Mononuclear cell (primary cell): Measurements from ENCODE around the gene CERS6. TPM values are rescaled to one million over a fixed set of nuclear protein-coding genes. Genes with fewer than 3 reads are reported as not detected.
"Not testable (repeated sequence)": the region's sequence is repeated elsewhere in the genome, so short reads cannot be mapped to it uniquely, and the experiment has no call there.

Experiments used
- H3K27me3 ChIP-seq: 2 replicates; pipeline ENCODE4 v1.6.0; 2011; ENCODE audit warnings: low read length, control low read depth; ENCODE audit not compliant: insufficient read depth
- H3K4me1 ChIP-seq: 2 replicates; pipeline ENCODE4 v1.5.1; 2011; ENCODE audit warnings: mild to moderate bottlenecking, low read length, control low read depth; ENCODE audit not compliant: insufficient read depth
- H3K4me3 ChIP-seq: 2 replicates; pipeline ENCODE4 v1.5.1; 2011; ENCODE audit warnings: mild to moderate bottlenecking, low read length, moderate library complexity
- H3K9me3 ChIP-seq: 2 replicates; pipeline ENCODE4 v1.5.1; 2011; ENCODE audit warnings: low read depth, mild to moderate bottlenecking, control low read depth, low read length
- total RNA-seq: library from RNA; depleted of rRNA; stranded (reverse); fragments of >200 nt; gene quantifications from one replicate; pipeline ENCODE4 v1.2.3, GENCODE V29; 2012

CERS6 gene
- total RNA-seq, 1 donor, result 28.2 TPM

- H3K4me1 ChIP-seq, result peaks cover 21% of the 10 kb centered on the region
- no peaks in the 10 kb centered on the region for H3K9me3 ChIP-seq
- H3K4me3 ChIP-seq, result no peak overlapping the region
- H3K27me3 ChIP-seq, result no peaks in the 10 kb centered on the region
Observed at GRCh38 chr2:168748461-168748860, 292.4 kb downstream of the CERS6 start.

GRCh38 chr2:168749297-168749696 is 293.2 kb downstream of the CERS6 start:
- Histone ChIP-seq H3K4me1 (peaks cover 21% of the 10 kb centered on the region), H3K9me3 (no peaks in the 10 kb centered on the region), H3K4me3 (no peak overlapping the region), H3K27me3 (no peaks in the 10 kb centered on the region)

DNA sequence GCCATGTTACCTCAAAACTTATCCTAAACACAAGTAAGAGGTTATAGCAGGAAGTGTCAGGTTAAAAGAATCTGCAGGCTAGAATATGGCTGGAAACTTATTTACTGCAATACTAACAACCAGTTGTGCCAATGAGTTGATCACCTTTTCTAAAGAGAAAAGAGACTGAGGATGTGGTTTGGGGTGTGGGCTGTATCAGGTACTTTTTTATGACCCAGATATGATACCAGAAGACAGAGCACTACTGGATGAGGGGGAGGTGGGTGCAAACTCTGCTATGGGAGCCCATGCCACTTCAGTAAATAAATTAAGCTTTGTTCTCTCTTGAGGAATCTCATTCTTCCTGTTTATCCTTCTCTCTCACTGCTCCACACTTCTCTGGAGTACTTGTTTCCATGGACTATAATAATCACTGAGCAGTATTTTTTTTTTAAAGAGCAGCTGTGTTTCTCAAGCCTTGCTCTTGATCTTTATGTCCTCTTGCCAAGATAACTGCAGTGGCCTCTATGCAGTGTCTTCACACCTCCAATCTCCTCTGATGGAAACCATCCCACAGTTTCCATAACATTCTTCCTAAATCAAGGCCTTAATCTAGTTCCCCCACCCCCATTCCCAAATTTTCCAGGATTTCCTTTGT is 295.1 kb downstream of the CERS6 start:
- Histone ChIP-seq H3K9me3 (no peaks in the 10 kb centered on the region), H3K27me3 (no peaks in the 10 kb centered on the region), H3K4me1 (peaks cover 21% of the 10 kb centered on the region), H3K4me3 (no peak overlapping the region)

DNA sequence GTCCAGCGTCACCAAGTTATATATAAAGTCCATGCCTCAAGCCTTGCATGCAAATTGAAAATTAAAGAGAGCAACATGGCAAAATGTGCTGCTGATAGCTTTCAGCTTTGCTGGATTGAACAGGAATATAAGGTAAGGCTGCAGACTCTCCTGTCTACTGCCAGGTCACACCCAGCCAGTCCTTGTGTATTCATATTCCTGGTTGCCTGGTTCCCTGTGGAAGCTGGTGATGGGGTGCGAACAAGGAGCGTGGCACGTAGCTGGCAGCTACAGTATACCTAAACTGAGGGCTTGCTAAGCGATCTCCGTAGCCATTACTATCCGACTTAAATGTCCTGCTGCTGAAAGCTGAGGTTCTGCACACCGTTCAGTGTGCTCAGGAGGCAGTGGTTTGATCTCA is 296.3 kb downstream of the CERS6 start:
- H3K4me3 ChIP-seq, result no peak overlapping the region
- peaks cover 30% of the 10 kb centered on the region for H3K4me1 ChIP-seq
- no peaks in the 10 kb centered on the region for H3K9me3 ChIP-seq
- H3K27me3 ChIP-seq, result no peaks in the 10 kb centered on the region

GRCh38 chr2:168753765-168754329 is 297.8 kb downstream of the CERS6 start:
- Histone ChIP-seq H3K4me3 (no peak overlapping the region), H3K27me3 (no peaks in the 10 kb centered on the region), H3K4me1 (peaks cover 35% of the 10 kb centered on the region), H3K9me3 (no peaks in the 10 kb centered on the region)

GRCh38 chr2:168757223-168757622 is 301.2 kb downstream of the CERS6 start:
- H3K4me3 ChIP-seq, result no peak overlapping the region
- H3K4me1 ChIP-seq, result peaks cover 20% of the 10 kb centered on the region
- H3K9me3 ChIP-seq, result no peaks in the 10 kb centered on the region
- no peaks in the 10 kb centered on the region for H3K27me3 ChIP-seq

DNA sequence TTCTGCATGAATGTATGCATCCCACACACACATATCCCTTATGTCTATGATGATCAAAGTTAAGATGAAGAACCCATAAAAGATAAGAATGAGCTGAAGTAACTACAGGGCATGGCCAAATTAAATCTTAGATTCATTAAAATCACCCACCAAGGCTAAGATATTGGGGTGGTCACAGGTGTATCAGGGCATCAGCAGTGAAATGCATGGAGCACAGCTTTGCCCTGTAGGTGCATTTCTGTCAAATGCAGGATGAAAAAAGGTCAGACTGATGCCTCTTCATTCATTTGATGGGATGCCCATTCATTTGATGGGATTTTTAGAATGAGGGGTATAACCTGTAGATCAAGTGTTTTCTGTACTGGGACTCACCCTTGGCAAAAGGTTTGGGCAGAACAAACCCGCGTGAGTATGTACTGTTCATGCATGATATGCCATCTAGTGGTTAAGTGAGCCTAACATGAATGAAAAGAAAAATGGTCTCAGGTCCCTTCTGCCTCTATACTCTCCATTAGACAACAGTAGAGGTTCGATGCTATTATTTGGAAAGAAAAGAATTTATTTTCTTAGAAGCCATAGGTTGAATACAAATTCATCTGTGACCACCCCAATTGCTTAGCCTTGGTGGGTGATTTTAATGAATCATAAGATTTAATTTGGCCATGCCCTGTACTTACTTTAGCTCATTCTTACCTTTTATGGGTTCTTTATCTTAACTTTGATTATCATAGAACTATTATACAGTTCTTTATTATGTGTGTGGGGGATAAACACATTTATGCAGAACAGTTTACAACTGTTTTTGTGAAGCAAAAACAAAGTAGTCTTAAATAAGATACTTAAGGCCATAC is 303.1 kb downstream of the CERS6 start:
- Histone ChIP-seq H3K9me3 (no peaks in the 10 kb centered on the region), H3K4me1 (peaks cover 17% of the 10 kb centered on the region), H3K4me3 (no peak overlapping the region), H3K27me3 (no peaks in the 10 kb centered on the region)

- Histone ChIP-seq H3K4me1 (no peaks in the 10 kb centered on the region), H3K27me3 (no peaks in the 10 kb centered on the region), H3K4me3 (no peak overlapping the region), H3K9me3 (no peaks in the 10 kb centered on the region)
Observed at GRCh38 chr2:168765401-168765800, 309.3 kb downstream of the CERS6 start.

- no peaks in the 10 kb centered on the region for H3K27me3 ChIP-seq
- no peaks in the 10 kb centered on the region for H3K9me3 ChIP-seq
- no peak overlapping the region for H3K4me3 ChIP-seq
- H3K4me1 ChIP-seq, result no peaks in the 10 kb centered on the region
Observed at GRCh38 chr2:168766600-168766999, 310.5 kb downstream of the CERS6 start.

DNA sequence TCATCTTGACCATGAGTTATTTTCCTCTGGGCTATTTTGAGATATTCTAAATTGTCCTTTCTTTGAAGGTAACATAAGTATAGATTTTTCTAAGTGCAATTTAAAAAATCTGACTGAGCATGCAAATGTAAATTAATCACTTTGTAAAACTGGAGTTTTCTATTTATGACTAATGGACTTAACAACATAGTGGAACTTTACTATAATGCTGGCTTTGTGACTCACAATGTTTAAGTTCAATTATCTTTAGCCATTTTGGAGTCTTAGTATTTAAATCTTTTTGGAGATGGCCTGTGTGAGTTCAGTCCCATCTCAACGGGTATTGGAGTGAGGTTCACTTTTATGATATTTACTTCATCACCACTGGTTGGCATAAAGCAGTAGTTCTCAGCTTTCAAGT is 311.2 kb downstream of the CERS6 start:
- no peak overlapping the region for H3K4me3 ChIP-seq
- H3K4me1 ChIP-seq, result no peaks in the 10 kb centered on the region
- no peaks in the 10 kb centered on the region for H3K27me3 ChIP-seq
- no peaks in the 10 kb centered on the region for H3K9me3 ChIP-seq

DNA sequence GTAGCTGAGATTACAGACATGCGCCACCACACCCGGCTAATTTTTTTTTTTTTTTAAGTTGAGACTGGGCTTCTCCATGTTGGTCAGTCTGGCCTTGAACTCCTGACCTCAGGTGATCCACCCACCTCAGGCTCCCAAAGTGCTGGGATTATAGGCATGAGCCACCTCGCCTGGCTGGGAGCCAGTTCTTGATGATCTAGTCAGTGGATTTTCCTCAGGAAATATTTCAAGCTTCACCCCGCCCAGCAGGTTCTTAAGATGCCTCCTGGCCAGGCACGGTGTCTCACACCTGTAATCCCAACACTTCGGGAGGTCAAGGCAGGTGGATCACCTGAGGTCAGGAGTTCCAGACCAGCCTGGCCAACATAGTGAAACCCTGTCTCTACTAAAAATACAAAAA is 312.3 kb downstream of the CERS6 start:
- not testable (repeated sequence) for H3K4me3 ChIP-seq, H3K4me1 ChIP-seq, H3K9me3 ChIP-seq, H3K27me3 ChIP-seq

DNA sequence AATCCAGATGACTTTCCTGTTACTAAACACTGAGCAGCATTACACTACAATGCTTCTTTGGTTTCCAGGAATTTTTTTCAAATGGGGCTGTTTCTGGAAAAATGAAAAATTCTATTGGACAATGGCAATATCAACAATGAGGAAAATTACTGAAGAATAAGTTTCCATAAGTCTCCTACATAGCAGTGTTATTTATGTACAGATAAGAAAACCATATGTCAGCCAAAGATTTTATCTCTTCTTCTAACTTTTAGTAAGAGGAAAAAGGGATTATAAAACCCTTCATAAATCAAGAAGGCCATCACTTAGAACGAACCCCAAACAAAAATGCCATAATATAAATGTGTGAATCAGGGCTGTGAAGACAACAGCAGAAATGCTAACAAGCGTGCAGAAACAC is 314.7 kb downstream of the CERS6 start:
- Histone ChIP-seq H3K27me3 (no peaks in the 10 kb centered on the region), H3K4me3 (no peak overlapping the region), H3K9me3 (no peaks in the 10 kb centered on the region), H3K4me1 (no peaks in the 10 kb centered on the region)

DNA sequence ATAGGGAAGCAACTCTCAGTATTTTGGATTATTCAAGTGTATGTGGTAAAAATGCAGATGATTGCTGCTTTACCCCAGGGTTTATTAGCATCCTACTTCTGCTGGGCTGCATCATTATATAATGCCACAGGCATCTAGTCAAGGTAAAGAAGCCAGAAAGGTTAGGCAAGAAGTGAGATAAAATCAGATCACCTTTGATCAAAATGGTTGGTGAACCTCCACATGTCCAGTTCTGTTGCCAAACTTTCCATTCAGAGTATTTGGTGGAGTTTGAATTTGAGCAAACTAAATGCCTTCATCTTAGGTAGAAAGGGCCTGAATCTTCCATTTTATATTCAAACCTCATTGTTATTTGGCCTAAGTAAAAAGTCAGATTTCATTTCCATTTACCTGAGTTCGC is 316.6 kb downstream of the CERS6 start:
- no peak overlapping the region for H3K4me3 ChIP-seq
- no peaks in the 10 kb centered on the region for H3K27me3 ChIP-seq
- H3K4me1 ChIP-seq, result no peaks in the 10 kb centered on the region

GRCh38 chr2:168773128-168773527 is 317.1 kb downstream of the CERS6 start:
- Histone ChIP-seq H3K4me3 (no peak overlapping the region), H3K27me3 (no peaks in the 10 kb centered on the region), H3K4me1 (no peaks in the 10 kb centered on the region), H3K9me3 (no peaks in the 10 kb centered on the region)

More for the DNA sequence above, 316.6 kb downstream of the CERS6 start:
- H3K9me3 ChIP-seq, result no peaks in the 10 kb centered on the region

DNA sequence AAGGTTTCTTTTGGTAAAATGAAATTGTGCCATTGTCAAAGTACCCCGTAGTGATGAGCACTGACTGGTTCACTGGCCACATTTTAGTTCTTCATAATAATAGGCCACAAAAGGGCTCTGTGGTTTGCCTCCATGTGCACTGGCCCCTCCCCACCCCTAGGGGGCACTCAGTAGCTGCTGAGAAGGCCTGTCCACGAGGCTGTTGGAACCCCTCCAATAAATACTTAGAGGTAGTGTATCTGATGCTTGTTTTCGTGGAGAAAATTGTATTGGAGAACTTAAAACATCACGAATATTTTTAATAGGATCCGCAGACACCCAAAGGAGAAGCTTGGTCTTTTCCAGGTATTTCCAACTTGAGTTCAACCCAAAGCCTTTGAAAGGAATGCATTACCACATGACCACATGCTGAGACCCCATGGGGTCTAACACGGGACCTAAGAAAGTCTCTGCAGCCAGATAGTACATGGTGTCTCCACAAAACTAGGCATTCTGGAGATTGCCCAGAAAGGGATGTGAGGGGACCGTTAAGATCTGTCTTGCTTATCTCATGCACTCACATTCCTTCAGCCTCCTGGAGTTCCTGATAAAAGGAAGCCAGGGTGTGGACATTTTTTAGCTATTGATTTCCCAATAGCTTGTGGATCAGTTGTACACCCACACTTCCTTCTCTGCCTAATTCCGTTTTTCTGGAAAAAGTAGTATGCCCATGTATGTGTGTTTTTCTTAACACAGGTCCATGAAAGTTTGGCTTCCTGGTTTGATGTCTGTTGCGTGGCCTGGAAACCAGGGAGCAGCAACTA is 317.8 kb downstream of the CERS6 start:
- H3K4me1 ChIP-seq, result no peaks in the 10 kb centered on the region
- H3K4me3 ChIP-seq, result no peak overlapping the region
- no peaks in the 10 kb centered on the region for H3K9me3 ChIP-seq
- no peaks in the 10 kb centered on the region for H3K27me3 ChIP-seq
